Nucleus accumbens (tissue), 56 donors: ENCODE results near the gene BRD1.

Source experiments
- DNase-seq, 56 donors: peaks; one replicate each; lab custom pipeline; 2025; lab: John Stamatoyannopoulos, UW

The BRD1 gene

GRCh38 chr22:49735411-49735900, 92.2 kb downstream of the BRD1 start:
- no peak for DNase-seq

GRCh38 chr22:49734882-49735281, 92.8 kb downstream of the BRD1 start:
- DNase-seq = no peak

GRCh38 chr22:49734390-49734789, 93.3 kb downstream of the BRD1 start:
- no peak for DNase-seq

- DNase-seq = no peak
Observed at GRCh38 chr22:49733631-49734030, 94.0 kb downstream of the BRD1 start.

GRCh38 chr22:49730656-49731055, 97.0 kb downstream of the BRD1 start:
- DNase-seq = no peak

- DNase-seq = no peak
Observed at GRCh38 chr22:49728570-49729271, 99.0 kb downstream of the BRD1 start.

- no peak for DNase-seq
Observed at GRCh38 chr22:49727881-49728569, 99.6 kb downstream of the BRD1 start.

- no peak for DNase-seq
Observed at GRCh38 chr22:49727191-49727880, 100.3 kb downstream of the BRD1 start.

GRCh38 chr22:49726701-49727101, 101.0 kb downstream of the BRD1 start:
- DNase-seq = no peak

- DNase-seq = no peak
Observed at GRCh38 chr22:49726022-49726681, 101.5 kb downstream of the BRD1 start.

- DNase-seq = no peak
Observed at GRCh38 chr22:49725516-49725915, 102.2 kb downstream of the BRD1 start.

- DNase-seq = peak in 40 of 56 donors; percentile 7 to 77 (median 32)
Observed at GRCh38 chr22:49724893-49725489, 102.7 kb downstream of the BRD1 start.

GRCh38 chr22:49724030-49724892, 103.4 kb downstream of the BRD1 start:
- DNase-seq = no peak

GRCh38 chr22:49723478-49724029, 104.1 kb downstream of the BRD1 start:
- DNase-seq = no peak
